C4-2B (cell line): Measurements from ENCODE around the gene CLSTN2.

Experiments
- H3K27ac ChIP-seq: fragments of 450-650 bp; 2 replicates; pipeline ENCODE4 v1.5.1; 2017
- ZFX ChIP-seq: fragments of 450-650 bp; IDR thresholded peaks from 2 replicates; pipeline ENCODE4 v1.6.1; 2017
- TF ChIP-seq, protein P1 (sequence below): fragments of 450-650 bp; conservative IDR thresholded peaks from 2 replicates; pipeline ENCODE4 v1.5.1; 2017; ENCODE audit warnings: mild to moderate bottlenecking

The CLSTN2 gene

DNA sequence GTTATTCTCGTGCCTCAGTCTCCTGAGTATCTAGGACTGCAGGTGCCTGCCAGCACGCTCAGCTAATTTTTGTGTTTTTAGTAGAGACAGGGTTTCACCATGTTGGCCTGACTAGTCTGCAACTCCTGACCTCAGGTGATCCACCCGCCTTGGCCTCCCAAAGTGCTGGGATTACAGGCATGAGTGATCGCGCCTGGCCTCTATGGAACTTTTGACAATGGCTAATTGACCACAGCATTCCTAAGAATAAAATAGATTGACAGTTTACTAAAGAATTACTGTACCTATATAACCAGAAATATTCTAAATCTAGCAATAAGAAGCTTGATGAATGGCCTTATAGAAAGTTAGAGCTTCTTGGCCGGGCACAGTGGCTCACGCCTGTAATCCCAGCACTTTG lies 691.9 kb downstream of the CLSTN2 start:
- TF ChIP-seq, protein P1, sequence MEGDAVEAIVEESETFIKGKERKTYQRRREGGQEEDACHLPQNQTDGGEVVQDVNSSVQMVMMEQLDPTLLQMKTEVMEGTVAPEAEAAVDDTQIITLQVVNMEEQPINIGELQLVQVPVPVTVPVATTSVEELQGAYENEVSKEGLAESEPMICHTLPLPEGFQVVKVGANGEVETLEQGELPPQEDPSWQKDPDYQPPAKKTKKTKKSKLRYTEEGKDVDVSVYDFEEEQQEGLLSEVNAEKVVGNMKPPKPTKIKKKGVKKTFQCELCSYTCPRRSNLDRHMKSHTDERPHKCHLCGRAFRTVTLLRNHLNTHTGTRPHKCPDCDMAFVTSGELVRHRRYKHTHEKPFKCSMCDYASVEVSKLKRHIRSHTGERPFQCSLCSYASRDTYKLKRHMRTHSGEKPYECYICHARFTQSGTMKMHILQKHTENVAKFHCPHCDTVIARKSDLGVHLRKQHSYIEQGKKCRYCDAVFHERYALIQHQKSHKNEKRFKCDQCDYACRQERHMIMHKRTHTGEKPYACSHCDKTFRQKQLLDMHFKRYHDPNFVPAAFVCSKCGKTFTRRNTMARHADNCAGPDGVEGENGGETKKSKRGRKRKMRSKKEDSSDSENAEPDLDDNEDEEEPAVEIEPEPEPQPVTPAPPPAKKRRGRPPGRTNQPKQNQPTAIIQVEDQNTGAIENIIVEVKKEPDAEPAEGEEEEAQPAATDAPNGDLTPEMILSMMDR: no peak
- no peak for TF ChIP-seq ZFX
- H3K27ac ChIP-seq: no peak overlapping the region
